HG03139 (cell line): ENCODE data around the gene NUCB1.
"Not testable (repeated sequence)": the region's sequence is repeated elsewhere in the genome, so short reads cannot be mapped to it uniquely, and the experiment has no call there.

Source experiments
- ATAC-seq: cut with Tn5 transposase; IDR thresholded peaks from one replicate; pipeline ENCODE4 v1.9.1; 2021; ENCODE audit not compliant: unreplicated experiment

NUCB1 gene

DNA sequence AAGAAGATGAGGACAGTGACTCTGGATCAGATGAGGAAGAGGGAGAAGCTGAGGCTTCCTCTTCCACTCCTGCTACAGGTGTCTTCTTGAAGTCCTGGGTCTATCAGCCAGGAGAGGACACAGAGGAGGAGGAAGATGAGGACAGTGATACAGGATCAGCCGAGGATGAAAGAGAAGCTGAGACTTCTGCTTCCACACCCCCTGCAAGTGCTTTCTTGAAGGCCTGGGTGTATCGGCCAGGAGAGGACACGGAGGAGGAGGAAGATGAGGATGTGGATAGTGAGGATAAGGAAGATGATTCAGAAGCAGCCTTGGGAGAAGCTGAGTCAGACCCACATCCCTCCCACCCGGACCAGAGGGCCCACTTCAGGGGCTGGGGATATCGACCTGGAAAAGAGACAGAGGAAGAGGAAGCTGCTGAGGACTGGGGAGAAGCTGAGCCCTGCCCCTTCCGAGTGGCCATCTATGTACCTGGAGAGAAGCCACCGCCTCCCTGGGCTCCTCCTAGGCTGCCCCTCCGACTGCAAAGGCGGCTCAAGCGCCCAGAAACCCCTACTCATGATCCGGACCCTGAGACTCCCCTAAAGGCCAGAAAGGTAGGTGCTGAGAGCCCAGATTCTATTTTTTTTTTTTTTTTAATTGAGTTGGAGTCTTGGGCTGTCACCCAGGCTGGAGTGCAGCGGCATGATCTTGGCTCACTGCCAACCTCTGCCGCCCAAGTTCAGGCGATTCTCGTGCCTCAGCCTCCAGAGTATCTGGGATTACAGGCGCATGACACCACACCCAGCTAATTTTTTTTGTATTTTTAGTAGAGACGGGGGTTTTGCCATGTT, 25.6 kb upstream of the NUCB1 start:
- no peak for ATAC-seq

DNA sequence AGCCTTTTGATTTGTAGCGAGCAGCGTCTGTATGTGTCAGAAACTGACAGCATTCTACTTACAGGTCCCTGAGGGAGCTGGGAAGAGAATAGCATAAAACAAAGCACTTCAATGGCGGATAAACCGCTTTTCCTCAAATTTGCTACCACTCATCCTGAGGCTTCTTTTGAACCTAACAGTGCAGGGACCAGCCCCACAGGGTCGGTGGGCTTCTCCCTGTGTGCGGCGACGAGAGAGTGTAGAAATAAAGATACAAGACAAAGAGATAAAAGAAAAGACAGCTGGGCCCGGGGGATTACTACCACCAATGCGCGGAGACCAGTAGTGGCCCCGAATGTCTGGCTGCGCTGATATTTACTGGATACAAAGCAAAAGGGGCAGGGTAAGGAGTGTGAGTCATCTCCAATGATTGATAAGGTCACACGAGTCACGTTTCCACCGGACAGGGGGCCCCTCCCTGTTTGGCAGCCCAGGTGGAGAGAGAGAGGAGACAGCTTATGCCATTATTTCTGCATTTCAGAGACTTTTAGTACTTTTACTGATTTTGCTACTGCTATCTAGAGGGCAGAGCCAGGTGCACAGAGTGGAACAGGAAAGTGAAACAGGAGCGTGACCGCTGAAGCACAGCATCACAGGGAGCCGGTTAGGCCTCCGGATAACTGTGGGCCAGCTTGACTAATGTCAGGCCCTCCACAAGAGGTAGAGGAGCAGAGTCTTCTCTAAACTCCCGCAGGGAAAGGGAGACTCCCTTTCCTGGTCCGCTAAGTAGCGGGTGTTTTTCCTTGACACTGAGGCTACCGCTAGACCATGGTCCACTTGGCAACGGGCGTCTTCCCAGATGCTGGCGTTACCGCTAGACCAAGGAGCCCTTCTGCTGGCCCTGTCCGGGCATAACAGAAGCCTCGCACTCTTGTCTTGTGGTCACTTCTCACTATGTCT, 23.8 kb upstream of the NUCB1 start:
- not testable (repeated sequence) for ATAC-seq

DNA sequence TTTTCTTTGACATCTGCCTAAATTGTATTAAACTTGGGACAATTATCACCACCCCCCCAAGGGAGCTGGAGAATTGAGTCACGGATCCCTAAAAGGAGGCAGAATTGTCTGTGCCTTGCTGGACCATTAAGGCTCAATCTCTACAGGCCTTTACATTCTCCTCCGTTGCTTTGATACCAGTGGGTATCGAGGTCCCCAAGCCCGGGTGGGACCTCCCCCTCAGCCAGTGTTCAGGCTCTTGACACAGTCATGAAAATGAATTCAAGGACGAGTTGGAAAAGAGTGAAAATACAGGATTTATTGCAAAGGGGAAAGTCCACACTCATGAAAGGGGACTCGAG, 22.3 kb upstream of the NUCB1 start:
- ATAC-seq: no peak

DNA sequence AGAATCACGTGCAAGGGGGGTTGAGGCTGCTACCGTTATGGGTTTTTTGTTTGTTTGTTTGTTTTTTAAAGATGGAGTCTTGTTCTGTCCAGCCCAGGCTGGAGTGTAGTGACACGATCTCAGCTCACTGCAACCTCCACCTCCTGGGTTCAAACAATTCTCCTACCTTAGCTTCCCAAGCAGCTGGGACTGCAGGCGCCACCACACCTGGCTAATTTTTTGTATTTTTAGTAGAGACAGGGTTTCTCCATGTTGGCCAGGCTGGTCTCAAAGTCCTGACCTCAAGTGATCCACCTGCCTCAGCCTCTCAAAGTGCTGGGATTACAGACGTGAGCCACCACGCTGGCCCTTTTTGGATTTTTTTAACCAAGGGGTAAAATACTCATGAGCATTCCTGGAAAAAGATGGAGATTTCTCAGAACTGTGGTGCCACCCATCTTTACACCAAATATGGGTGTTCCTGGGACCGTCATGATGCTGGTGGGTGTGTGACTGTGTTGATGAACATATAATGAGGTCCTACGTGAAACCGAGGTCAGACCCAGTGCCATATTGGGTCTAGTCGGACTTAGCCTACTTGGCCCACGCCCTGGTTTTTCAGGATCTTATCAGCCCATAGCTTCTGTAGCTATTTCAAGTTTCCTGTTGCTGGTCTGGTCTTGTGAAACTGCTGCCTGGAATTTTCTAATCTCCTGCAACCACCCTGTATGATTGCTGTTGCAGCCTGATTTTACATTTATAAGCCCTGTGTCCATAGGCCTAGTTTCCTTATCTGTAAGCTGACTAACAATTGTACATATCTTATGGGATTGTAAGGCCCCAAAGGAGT, 21.7 kb upstream of the NUCB1 start:
- no peak for ATAC-seq

DNA sequence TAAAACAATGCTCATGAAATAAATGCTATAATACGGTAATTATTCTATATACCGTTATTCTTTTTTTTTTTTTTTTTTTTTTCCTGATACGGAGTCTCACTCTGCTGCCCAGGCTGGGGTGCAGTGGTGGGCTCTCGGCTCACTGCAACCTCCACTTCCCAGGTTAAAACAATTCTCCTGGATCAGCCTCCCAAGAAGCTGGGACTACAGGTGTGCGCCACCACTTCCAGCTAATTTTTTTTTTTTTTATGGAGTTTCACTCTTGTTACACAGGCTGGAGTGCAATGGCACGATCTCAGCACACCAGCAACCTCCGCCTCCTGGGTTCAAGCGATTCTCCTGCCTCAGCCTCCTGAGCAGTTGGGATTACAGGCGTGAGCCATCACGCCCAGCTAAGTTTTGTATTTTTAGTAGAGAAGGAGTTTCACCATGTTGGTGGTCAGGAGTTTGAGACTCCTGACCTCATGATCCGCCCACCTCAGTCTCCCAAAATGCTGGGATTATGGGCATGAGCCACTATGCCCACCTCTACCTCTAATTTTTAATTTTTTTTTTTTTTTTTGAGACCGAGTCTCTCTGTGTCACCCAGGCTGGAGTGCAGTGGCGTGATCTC, 21.0 kb upstream of the NUCB1 start:
- ATAC-seq: no peak

DNA sequence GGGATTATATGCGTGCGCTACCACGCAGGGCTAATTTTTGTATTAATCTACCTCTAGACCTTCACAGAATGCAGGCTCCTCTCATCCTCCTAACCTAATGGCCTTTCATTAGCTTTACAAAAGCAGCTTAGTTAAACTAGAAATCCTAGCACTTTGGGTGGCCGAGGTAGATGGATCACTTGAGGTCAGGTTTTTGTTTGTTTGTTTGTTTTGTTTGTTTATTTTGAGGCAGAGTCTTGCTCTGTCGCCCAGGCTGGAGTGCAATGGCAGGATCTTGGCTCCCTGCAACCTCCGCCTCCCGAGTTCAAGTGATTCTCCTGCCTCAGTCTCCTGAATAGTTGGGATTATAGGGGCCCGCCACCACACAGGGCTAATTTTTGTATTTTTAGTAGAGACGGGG, 20.4 kb upstream of the NUCB1 start:
- not testable (repeated sequence) for ATAC-seq

DNA sequence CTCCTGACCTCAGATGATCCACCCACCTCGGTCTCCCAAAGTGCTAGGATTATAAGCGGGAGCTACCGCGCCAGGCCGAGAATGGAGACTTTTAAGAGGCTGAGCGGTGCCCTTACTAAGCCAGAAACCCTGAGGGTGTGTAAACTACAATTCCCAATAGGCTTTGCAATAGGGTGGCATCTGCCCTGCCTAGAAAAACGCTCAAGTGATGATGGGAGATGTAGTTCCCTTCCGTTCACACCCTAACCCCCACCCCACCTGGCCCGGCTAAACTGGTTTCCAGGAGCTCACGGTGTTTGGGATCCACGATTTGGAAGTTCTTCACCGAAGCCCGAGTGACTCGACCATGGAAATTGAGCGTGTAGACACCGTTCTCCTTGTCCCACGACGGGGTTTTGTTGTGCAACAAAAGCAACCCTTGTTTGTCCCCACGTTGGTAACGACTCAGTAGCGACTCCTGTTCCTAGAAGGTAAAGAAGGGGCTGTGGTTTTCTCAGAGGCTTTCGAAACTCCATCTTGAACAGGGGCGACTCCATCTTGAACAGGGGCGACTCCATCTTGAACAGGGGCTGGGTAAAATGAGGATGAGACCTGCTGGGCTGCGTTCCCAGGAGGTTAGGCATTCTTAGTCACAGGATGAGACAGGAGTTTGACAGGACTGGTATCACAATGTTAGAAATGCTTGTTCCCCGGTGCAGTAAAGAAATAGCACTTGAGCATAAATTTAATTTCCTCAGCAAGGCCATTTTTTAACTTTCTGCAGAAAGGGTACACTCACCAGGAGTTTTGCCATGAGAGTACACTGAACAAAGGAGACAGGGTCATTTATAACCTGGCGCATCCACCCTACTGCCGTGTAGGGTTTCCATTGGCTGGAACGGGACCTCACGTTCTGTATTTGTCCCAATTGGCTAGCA, 18.1 kb upstream of the NUCB1 start:
- no peak for ATAC-seq

DNA sequence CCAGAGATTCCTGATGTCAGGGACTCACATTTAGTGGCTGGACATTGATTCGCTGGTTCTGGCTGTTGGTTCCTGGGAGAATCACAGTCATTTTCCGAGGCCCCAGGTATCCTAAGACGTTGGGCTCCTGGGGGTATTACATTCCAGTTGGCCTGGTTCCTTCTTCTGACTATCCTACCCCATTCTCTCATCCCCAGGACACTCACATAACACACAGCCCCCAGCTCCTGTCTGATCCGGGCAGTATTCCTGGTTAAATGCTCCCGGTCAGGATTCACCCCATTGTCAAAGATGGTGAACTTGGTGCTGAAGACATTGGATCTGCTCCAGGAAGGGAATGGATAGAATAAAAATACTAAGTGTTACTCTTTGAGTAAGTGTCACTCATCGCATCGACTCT, 16.4 kb upstream of the NUCB1 start:
- no peak for ATAC-seq

DNA sequence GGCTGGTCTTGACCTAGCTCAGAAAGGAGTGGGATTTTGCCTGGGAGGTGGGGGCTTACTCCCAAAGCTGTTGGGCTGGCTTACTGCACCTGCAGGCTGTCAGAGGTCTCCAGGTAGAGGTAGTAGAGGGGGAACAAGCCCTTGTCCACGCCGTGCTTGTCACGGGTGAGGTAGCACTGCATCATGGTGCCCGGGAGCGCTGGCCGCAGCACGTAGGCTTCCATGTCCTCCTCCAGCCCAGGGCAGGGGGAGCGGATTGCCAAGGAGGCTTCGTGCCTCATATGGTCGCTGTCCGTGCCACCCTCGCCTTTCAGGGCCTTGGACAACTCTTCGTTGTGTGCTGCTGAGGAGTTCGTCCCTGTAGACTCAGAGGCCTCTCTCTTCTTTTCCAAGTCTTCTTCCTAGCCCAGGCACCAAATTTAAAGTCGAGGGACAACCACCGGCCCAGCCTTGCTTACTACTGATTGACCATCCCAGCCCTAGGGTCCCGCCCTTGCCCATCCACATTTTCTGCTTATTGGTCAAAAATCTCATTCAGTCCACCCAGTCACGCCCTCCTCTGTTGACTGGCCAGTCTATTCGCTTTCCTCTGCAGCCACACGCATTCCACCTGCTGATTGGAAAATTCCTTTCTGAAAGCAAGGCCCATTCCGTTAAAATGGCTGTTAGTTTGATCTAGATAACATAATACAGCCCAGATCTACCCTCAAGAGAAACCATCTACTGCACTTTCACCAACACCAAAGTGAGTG, 12.1 kb upstream of the NUCB1 start:
- ATAC-seq: no peak

DNA sequence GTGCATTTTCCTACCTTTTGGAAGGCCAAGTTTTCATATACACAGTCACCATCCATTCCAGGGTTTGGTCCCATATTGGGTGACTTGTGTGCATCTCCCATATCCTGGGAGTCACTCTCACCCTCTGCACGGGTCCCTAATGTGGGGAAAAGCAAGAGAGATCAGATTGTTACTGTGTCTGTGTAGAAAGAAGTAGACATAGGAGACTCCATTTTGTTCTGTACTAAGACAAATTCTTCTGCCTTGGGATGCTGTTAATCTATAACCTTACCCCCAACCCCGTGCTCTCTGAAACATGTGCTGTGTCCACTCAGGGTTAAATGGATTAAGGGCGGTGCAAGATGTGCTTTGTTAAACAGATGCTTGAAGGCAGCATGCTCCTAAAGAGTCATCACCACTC, 10.6 kb upstream of the NUCB1 start:
- ATAC-seq: not testable (repeated sequence)

DNA sequence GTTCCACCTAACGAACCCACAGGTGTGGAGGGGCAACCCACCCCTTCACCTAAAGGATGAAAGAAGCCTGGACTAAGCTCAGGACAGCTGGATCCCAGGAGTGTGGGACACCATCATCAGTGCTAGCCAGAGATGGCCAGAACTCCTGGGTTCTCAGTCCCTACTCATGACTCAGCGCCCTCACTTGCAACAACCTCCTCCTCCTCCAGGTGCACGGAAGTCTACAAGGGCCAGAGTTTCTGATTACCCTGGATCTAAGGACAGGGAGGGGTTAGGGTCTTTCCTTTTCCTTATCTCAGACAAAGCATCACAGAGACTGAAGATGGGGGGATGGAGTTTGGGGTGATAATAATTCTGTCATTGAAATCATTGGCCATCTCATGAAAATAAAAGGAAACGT, 9.6 kb upstream of the NUCB1 start:
- ATAC-seq: no peak

DNA sequence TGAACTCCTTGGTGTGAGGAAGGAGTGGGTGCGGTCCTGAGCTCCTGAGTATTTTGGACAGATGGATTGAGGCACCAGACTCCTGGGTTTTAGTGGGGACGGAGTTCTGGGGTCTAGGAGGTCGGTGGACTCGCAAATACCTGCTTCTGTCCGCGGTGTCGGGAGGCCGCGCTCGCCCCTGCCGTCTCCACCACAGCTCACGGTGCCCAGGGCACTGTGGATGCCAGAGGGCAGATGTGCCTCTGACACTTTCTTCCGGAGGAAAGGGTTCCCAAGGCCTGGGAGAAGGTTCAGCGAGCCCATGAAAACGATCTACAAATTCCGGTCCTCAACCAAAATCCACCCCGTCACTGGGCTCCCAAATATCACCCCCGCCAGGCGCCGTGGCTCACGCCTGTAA, 4.9 kb upstream of the NUCB1 start:
- no peak for ATAC-seq

DNA sequence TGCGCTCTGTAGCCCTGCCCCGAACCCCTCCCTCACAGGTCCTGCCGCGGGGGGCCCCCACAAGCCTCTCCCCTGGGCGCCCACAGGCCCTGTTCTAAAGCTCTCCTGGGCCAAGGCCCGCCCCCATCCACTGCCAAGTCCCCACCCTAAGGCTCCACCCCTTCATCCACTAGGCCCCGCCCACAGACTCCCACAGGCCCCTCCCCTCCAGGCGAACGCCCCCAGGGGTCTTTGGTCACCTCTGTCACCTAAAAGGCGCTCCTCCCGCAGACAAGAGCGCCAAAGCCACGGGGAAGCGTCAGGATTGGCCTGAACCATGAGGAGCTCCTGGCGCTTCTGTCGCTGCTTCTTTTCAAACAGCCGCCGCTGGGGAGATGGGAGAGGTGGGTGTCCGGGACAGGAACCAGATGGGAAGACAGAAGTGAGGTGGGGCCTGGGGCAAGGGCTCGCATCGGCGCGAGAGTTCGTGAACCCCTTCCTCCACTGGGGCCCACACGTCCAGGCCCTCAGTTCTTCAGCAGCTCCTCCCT, 3.9 kb upstream of the NUCB1 start:
- ATAC-seq: no peak

DNA sequence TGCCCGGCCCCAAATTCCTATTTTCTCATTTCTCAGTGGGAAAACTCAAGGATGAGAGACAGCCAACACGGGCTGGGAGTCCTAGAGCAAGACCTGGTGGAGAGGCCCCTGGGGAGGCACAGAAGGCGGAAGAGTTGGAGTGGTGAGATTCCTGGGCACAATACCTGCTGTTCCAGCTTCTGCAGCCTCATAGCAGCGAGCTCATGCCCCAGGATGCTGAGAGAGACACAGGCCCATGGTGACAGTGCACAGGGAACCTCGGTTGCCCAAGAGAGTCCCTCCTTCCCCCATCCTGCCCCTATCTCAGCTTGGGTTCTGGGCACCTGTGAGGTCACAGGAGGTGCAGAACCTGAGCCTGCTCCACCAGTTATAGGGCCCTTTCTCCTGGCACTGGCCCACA, 2.9 kb upstream of the NUCB1 start:
- ATAC-seq: no peak

DNA sequence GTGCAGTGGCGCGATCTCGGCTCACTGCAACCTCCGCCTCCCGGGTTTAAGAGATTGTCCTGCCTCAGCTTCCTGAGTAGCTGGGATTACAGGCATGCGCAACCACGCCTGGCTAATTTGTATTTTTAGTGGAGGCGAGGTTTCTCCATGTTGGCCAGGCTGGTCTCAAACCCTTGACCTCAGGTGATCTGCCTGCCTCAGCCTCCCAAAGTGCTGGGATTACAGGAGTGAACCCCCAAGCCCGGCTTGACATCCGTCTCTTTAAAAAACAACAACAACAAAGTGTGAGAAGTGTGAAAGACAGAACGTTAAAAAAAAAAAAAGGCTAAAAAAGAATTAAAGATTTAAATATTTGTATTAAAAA, 744 bp upstream of the NUCB1 start:
- ATAC-seq: not testable (repeated sequence)

DNA sequence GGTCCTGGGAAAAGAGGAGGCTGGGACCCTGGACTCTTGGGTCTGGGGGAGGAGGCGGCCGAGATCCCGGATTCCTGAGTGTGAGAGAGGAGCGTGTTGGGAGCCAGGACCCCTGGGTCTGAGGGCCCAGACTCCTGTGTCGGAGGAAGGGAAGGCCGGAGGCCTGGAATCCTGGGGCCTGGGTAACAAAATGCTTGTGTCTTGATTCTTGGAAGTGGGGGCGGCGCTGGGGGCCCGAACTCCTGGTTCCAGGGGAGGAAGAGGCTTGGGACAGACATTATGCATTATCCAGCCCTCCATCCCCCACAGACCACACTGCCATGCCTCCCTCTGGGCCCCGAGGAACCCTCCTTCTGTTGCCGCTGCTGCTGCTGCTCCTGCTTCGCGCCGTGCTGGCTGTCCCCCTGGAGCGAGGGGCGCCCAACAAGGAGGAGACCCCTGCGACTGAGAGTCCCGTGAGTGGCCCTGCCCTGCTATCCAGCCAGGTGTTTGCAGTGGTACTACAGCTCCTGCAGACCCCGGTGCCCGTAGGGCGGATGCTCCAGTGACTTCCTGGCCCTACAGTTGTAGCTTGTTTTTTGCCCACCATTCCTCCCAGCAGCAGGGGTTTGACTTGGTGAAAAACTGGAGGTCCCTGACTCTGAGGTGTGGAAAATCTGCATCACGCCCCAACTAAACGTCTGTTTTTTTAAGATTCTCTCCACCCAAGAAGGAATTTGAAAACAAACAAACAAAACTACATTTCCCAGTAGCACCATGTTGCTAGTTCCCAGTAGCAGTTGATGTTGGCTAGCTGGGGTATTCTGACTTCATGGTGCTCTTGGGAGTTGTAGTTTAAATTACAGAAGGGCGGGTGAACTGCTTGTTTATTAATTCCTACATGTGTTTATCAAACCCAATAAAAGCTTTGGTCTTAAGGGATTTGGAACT, 630 bp downstream of the NUCB1 start:
- ATAC-seq: no peak

DNA sequence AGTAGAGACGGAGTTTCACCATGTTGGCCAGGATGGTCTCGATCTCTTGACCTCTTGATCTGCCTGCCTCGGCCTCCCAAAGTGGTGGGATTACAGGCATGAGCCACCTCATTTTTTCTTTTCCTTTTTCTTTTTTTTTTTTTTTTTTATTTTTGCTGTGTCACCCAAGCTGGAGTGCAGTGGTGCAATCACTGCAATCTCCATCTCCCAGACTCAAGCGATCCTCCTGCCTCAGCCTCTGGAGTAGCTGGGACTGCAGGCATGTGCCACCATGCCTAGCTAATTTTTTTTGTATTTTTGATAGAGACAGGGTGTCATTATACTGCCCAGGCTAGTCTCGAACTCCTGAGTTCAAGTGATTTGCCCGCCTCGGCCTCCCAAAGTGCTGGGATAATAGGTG, 2.2 kb downstream of the NUCB1 start:
- not testable (repeated sequence) for ATAC-seq

DNA sequence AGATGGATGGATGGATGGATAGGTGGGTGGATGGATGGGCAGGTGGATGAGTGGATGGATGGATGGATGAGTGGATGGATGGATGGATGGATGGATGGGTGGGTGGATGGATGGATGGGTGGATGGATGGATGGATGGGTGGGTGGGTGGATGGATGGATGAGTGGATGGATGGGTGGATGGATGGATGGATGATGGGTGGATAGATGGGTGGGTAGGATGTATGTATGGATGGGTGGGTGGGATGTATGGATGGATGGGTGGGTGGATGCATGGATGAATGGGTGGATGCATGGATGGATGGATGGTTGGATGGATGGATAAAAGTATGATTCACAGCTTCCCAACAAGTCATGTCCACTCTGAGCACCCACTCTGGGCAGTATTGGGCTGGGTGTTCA, 3.7 kb downstream of the NUCB1 start:
- ATAC-seq: not testable (repeated sequence)
